Right hindlimb (tissue), 1 donor: ENCODE data around the gene AHDC1.
"Not testable (repeated sequence)": the region's sequence is repeated elsewhere in the genome, so short reads cannot be mapped to it uniquely, and the experiment has no call there.

Experiments used
- DNase-seq: peaks from one replicate; pipeline ENCODE4 v3.0.0-alpha.2; 2018

The AHDC1 gene

DNA sequence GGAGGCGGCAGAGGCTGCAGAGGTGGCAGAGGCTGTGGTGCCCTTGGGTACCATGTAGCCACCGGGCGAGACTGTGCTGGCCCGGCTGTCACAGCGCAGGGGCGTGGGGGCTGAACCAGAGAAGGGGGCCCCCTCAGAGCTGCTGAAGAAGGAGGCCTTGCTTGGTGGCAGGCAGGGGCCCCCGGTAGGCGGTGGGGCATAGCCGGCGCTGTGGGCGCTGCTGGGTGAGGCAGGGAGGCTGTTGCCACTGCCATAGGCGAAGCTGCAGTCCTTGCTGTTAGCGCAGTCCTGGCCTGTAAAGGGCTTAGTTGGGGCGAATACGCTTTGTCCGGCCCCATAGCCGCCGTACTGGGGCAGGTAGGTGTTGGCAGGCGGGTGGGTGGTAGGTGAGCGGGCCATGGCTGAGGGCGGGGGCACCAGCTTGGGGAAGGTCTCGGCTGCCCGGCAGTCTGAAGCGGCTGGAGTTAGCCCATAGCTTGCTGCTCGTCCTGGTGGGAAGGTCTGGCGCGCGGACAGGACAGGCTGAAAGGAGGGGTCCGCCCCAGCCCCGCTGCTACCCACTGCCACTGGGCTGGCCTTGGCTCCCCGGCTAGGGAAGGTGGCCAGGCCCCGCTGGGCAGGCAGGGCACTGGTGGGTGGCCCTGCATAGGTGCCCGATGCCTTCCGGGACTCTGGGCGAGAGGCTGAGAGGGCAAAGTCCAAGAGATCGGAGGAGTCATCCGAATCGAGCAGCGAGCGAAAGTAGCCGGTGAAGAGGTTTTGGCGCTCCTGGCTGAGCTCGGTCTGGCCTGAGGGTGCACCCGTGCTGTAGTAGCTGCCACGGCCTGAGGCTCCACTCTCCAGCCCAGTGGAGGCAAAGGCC, 54.9 kb downstream of the AHDC1 start:
- DNase-seq, result no peak

DNA sequence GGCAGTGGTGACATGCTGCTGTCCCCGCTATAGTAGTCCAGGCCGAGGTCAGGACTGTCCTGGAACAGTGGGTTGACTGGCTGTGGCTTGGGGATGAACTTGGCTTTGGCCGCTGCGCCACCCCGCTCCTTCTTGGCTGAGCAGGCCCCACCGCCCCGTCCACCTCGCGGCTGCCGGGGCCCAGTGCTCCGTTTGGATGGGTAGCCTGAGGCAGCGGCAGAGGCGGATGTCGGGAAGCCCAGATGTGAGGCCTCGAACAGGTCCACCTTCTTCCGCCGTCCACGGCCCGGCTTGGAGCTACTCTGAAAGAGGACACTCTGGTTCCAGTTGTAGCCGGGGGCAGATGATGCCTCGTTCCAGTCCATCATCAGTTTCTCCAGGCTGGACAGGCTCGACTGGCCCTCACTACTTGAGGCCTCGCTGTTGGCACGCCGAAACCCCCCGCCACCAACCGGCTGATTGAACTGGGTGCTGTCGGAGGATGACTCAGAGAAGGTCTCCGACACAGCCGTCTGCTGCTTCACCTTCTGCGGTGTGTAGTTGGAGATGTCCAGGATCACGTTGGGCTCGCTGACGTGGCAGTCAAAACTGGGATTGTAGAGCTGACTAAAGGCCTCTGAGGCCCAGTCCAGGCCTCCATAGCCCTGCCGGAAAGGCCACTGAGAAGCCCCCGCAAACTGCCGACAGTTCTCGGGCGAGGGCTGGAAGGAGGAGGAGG, 55.6 kb downstream of the AHDC1 start:
- no peak for DNase-seq

DNA sequence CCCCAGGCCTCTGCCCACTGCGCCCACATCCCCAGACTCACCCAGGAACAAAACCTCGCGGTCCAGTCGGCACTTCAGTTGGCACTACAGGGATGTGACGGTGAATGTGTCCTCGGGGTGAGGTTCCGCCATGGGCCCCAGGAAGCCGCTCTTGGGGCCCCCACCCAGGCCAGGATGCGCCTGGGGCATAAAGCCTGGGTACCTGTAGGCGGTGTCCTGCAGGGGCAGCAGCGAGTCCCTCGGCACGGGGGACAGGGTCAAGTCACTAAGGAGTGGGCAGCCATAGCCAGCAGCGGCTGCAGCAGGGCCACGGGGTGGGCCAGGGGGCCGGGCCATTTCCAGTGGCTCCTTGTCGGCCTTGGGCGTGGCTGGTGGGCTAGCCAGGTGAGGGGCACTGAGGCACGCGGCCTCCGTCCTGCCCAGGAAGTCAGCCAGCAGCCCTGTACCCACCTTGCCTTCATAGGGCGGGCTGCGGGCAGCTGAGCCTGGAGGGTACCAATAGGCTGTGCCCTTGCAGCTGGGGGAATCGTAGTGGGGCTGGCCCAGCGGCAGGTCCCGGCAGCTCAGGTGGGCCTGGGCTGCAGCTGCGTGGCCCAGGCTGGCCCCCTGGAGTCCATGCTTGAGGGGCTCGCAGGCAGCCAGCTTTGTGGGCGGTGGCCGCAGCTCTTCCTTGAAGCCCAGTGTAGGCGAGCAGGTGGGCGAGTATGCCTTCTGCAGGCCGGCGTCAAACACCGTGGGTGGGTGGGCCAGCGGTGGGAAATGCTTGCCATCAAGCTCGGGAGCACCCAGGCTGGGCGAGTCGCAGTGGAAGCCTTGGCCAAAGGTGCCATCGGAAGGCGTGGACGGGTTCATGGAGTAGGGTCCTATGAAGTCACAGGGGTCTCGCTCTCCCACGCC, 56.5 kb downstream of the AHDC1 start:
- DNase-seq, result no peak

DNA sequence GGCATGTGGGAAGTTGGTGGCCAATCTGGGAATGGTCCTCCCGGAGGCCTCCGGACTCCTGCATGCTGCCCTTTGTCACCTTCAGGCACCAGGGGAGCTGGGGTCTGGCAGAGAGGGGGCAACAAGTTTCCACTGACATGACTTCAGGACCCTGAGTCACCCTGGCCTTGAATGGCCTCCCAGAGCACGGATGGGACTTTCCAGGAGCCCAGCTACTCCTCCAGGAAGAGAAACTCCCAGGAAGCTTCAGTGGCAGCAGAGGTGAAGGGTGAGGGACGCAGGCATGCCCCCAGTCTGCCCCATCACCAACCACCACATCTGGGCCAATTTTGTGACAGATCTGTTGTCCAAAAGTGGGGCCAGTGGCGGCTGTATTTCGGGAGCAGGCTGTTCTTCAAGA, 58.1 kb downstream of the AHDC1 start:
- DNase-seq, result no peak

DNA sequence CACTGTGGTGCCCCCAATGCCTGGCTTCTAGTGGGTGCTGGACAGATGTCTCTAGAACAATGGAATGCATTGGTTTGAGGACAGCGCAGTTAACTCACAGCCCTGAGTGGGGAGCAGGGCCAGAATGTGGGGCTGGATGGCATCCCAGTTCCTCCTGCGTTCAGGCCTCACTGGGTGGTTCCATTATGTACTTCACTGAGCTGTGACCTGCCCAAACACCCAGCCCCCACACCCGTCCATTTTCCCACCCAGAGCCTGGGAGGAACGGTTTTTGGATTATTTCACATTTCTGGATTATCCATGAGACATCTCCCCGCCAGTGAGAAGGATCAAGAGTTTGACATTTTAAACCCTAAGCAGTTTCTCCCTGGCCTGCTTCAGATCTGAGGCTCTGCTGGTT, 58.7 kb downstream of the AHDC1 start:
- peak; percentile 83 for DNase-seq

DNA sequence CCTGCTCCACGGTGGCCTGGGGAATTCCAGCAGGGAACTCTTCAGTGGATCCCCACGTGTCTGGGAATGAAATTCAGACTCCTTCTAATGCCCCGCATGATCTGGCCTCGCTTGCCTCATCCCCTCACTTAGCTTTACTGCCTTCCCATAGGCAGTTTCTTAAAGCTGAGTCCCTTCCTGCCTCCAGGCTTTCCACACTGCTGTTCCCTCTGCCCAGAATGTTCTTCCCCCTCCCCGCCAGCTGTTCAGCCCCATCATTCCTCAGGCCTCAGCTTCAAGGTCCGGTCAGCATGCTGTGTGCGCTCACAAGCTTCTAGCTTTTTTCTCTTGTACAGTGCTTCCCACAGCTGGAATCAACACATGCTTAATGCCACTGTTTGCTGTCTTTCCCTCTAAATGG, 59.1 kb downstream of the AHDC1 start:
- no peak for DNase-seq

DNA sequence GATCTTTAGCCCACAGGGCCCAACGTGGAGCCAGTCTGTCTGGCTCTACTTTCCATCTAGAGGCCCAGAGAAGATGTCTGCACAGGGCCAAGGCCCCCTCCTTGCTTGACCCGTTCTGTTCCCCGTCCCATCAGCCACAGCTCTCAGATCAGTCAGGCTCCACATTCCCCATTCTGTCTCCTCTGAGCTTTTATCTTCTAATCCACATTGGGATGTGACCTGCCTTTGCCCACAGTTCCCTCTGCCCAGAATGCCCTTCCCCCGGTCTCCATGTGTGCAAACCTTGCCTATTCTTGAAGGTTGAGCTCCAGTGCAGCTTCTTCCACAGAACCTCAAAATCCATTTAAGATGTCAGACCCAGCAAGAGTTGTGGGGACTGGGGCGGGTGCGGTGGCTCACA, 60.7 kb downstream of the AHDC1 start:
- DNase-seq, result no peak

DNA sequence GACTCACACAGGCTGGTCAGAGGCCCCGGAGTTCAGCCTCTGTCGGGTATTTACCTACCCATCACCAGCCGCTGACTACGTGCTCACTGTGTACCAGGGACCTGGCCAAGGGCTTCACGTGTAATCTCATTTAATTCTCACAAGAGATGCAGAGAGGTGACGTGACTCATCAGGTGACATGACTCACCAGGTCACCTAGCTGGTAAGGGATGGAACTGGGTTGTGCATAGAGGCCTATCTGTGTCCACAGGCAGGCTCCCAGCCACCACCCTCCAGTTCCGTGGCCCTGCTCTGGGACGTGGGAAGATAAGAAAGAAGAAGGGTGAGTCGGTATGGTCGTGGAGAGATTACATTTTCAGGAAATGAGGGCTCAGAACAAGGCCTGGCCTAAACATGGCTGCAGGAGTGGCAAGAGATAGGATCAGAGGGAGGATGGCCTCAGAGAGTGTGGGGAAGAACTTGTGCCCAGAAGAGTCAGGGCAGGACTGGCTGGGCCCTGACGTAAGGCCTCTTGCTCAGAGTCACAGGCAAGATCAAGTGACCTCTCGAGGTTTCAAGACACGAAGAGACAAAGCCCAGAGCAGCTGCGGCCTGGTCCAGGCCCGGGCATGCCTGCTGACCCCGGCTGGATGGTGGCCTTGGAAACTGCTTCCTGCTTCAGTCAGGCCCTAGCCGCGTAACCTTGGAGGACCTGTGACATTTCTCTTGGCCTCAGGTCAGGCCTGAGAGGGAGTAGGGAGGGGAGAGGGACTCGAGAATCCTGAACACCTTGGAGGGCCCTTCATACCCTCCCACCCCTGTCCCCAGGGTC, 61.3 kb downstream of the AHDC1 start:
- no peak for DNase-seq

DNA sequence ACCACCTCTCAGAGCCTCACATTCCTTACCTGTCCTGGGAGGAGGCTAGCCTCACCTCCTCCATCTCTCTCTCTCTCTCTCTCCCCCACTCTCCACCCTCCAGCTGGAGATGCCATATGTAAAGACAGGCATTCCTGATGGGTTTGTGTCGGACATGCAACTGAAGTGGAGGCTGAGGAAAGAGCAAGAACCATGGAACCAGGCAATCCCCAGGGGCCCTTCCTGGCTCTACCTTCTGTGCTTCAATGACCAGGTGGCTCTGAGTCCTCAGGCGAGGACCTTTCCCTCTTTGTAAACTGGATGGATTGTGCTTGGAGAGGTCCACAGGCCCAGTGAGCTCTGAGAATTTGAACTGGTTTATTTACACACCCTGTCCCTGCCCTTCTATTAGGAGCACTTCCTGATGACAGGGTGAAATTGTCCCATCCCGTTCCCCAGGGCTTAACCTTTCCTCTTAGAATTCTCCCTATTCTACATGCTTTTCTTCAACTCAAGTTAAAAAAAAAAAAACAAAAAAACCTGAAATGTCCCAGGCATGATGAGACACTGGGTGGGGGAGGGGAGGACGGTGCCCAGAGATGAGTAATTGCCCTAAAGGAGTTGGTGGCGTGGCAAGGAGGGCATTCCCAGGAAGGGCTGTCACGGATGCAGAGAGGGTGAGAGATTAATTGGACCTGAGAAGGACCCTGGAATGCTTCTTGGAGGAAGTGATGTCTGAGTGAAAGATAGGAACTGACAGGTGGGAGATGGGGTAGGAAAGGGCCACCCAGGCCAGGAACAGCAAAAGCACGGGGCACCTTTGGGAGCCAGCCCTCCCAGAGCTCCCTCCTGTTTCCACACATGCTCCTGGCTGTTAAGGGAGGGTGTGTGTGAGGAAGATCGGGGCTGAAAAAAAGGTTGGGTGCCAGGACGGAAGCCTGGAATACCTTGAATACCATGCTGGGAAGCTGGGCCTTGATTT, 63.8 kb downstream of the AHDC1 start:
- no peak for DNase-seq

DNA sequence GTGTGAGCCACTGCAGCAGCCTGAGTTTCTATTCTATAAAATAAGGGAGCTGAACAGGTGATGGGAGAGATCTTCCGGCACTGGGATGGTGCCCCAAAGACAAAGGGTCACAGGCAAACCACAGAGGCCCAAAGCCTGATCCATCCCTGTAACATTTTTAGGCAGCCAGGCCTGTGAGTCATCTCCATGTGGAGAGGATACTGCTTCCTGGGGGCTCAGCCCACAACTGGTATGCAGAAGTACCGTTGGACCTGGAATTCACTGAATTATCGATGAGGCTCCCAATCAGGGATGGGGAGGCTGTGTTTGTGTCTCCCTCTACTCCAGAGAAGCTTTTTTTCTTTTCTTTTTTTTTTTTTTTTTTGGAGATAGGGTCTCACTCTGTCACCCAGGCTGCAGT, 65.2 kb downstream of the AHDC1 start:
- DNase-seq, result no peak

DNA sequence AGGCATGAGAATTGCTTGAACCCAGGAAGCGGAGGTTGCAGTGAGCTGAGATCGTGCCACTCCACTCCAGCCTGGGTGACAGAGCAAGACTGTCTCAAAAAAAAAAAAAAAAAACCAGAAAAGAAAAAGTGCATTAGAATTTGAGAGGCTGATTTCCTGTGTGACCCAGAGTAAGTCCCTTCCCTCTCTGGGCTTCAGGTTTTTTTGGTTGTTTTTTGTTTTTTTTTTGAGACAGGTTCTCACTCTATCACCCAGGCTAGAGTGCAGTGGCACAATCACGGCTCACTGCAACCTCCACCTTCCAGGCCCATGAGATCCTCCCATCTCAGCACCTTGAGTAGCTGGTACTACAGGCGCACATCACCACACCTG, 65.7 kb downstream of the AHDC1 start:
- not testable (repeated sequence) for DNase-seq

DNA sequence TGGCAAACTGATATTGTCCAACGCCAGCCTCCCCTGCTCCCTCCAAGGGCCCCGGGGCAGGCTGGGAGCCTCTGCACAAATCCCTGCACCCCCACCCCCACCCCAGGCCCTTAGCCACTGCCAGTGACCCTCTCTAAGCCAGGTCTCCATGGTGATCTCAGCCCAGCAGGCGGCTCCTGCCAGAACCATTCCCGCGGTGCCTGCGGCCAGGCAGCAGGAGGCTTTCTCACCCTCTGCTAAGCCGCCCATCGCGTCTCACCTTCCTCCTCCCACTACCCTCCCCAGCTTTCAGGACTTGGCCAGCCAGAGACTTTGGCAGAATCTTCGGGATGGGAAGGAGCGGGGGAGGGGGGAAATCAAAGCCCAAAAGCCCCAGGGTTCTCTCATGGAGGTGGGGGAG, 67.2 kb downstream of the AHDC1 start:
- peak; percentile 87 for DNase-seq

DNA sequence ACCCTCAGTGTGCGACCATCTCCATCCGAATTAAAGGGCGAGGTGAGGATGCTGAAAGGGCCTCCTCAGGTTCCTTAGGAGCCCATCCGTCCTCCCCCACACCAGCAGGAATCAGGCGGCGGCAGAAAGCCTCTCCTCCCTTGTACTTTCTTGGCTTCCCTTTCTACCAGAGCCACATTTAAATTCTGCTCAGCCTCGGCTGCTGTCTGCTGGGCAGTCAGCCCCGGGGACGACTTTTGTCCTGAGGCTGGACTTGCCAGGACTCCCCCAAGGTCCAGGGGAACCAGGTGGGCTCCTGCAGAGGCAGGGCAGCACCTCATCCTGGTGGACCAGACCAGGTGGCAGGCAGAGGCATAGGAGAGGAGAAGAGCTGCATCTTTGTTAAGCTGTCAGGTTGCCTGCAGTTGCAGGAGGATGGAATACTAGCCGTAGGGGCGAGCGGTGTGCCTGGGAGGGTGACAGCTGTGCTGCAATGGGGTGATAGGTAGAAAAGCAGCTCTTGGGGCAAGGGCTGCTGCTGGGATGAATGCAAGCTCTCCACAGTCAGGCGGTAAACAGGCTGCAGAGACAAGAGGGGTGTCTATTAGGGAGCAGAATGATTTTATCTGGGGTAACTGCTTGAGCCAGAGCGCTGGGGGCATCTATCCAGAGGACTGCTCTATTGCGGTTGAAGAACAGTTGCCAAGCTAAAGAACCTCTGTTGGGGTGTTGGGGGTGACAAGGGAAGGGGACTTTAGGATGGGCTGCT, 67.8 kb downstream of the AHDC1 start:
- DNase-seq, result no peak

DNA sequence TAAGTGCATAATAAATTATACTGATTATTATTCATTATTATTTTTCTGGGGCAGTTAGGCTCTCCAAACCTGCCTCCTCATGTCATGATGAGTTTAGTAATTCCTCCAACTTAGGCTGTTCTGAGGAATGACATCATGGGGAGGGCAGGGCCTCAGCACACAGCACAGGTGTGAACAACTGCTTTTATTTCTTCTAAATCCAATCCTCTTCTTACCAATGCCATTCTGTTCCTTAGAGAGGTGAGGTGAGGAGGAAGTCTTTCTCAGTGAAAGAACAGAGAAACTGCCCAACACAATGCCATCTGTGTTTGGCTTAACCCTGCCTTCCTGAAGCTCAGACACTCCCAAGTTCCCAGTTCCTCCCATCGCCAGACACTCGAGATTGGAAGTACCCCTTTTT, 68.6 kb downstream of the AHDC1 start:
- no peak for DNase-seq

DNA sequence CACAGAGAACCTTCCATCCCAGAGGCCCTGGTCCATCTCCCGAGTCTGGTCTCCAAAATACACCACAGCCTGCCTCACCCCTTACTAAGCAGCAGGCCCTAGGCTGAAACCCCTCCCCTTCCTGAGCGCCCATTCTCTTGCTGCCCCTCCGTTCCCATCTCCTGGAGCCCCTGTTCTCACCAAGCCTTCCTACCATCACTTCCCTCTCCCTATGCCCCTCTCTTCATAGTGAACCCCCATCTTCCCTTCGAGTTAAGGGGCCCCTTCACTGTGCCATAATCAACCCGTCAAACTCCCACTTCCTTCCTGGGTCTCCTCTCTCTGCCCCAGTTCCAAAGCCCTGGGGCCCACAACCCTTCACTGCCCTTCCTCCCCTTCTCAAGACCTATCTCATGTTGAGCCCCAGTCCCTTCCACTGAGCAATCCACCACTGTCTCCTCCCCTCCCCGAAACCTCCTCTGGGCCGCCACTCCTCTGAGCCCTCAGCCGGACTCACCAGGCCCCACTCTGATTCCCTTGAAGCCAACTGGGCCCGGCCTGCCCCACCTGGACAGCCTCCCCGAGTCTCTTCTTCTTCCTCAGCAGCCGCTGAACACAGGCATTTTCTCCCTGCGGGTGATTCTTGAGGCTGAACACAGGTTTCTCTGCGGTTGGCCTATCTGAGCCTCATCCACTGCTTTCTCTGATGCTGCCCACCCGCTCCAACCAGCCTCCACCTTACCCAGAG, 71.8 kb downstream of the AHDC1 start:
- DNase-seq, result no peak

DNA sequence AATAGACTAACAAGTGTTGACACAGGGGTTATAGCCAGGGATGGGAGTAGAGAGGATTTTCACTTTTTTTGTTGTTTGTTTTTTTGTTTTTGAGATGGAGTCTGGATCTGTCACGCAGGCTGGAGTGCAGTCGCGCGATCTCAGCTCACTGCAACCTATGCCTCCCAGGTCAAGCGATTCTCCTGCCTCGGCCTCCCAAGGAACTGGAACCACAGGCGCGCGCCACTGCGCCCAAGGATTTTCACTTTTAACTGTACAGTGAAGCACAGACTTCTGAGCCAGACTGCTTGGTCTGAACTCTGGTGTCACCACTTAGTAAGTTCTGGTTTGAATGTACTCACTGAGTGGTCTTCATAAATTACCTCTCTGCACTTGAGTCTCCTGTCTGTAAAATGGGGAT, 73.8 kb downstream of the AHDC1 start:
- DNase-seq, result no peak

DNA sequence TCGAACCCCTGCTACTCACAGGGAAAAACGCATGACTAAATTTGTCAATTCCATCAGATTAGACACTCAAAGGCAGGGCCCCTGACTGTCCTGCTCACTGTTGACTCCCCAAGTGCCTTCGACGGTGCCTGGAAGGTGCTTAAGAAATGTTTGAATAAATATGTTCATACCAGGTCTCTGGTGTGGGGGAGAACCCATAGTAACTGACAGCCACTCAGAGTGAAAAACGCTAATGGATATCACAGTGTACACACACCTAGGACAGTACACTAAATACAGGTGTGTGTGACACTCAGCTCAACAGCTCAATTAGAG, 74.3 kb downstream of the AHDC1 start:
- no peak for DNase-seq

DNA sequence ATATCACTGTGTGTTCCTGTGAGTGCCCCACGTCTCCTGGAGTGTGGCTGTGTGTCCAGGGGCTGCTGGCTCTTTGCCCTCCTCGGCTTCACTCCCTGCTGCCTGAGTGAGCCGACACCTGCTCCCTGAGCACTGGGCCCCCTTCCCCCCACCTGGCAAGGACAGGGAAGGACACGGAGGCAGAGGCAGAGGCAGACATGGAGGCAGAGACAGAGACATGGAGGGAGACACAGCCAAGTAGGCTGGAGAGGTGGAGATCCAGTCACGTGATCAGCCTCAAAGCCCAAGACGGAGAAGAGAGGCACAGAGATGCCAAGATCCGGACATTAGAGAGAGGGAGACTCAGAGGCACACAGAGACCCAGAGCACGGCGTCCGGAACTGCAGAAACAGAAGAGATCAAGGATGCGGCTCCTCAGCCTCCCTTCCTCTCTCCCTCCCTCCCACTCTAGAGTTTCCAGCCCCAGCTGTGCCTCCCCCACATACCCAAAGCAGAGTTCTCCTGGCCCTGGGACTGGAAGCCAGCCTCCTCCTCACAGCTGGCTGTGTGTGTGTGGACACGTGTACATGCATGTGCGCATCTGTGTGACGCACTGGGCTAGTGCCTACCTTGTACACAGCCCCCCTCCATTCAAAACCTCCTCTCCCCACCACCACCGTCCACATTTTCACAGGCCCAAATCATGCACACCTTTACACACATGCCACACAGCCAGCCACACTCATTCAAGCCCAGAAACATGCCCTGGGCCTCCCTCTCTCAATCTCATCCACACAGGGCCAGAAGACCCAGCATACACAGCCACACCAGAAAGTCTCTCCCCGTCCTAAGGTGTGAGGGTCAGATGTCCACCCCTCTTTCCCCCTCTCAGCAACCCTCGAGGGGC, 74.9 kb downstream of the AHDC1 start:
- DNase-seq, result peak; percentile 94
